B cell (primary cell): ENCODE data around the gene PACSIN2.

Source experiments
- EZH2 ChIP-seq: IDR thresholded peaks from 2 replicates; pipeline ENCODE4 v1.6.1; 2012; ENCODE audit warnings: borderline replicate concordance, low read depth, mild to moderate bottlenecking, moderate library complexity, low read length; ENCODE audit not compliant: insufficient read depth, poor library complexity, severe bottlenecking
- TF ChIP-seq, protein P1 (sequence below): fragments of 200-600 bp; IDR thresholded peaks from one replicate; pipeline ENCODE4 v1.8.0; 2022; ENCODE audit warnings: antibody characterized with exemption, mild to moderate bottlenecking

GRCh38 chr22:42855721-42856120, 159.2 kb downstream of the PACSIN2 start:
- TF ChIP-seq, protein P1, sequence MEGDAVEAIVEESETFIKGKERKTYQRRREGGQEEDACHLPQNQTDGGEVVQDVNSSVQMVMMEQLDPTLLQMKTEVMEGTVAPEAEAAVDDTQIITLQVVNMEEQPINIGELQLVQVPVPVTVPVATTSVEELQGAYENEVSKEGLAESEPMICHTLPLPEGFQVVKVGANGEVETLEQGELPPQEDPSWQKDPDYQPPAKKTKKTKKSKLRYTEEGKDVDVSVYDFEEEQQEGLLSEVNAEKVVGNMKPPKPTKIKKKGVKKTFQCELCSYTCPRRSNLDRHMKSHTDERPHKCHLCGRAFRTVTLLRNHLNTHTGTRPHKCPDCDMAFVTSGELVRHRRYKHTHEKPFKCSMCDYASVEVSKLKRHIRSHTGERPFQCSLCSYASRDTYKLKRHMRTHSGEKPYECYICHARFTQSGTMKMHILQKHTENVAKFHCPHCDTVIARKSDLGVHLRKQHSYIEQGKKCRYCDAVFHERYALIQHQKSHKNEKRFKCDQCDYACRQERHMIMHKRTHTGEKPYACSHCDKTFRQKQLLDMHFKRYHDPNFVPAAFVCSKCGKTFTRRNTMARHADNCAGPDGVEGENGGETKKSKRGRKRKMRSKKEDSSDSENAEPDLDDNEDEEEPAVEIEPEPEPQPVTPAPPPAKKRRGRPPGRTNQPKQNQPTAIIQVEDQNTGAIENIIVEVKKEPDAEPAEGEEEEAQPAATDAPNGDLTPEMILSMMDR, result no peak
- TF ChIP-seq EZH2, result no peak
